ENCODE measurements around the gene THRAP3.

THRAP3 gene

DNA sequence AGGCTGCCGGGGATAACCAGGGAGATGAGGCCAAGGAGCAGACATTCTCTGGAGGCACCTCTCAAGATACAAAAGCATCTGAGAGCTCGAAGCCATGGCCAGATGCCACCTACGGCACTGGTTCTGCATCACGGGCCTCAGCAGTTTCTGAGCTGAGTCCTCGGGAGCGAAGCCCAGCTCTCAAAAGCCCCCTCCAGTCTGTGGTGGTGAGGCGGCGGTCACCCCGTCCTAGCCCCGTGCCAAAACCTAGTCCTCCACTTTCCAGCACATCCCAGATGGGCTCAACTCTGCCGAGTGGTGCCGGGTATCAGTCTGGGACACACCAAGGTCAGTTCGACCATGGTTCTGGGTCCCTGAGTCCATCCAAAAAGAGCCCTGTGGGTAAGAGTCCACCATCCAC lies 62.6 kb downstream of the THRAP3 start:
- Mint-ChIP-seq H3K27ac (peak overlapping the region; percentile 85), H3K36me3 (ENCODE audit: low read depth) (peaks cover 88% of the 10 kb centered on the region)

DNA sequence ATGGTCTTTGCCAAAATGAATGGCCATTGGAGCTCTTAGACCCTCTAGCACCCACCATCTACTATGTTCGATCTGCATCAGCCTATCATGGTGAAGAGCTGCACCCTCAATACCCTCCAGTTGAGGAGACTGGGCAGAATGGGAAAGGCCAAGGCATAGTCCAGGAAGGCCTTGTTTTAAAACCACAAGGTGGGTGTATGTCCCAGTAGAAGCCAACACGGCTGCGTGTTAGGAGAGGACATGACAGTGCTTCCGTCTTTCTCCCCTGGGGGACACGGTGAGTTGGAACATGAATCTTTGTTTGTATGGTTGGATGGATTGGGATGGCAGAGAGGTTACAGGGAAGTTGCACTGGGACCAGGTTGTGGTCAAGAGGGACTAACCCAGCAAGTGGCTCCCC lies 63.4 kb downstream of the THRAP3 start:
- Mint-ChIP-seq H3K36me3 (ENCODE audit: low read depth) (peaks cover 88% of the 10 kb centered on the region), H3K9me3 (no peaks in the 10 kb centered on the region), H3K4me3 (no peak overlapping the region), H3K4me1 (ENCODE audit: low read depth) (peaks cover 35% of the 10 kb centered on the region), H3K27me3 (no peaks in the 10 kb centered on the region), H3K27ac (peak overlapping the region; percentile 46)

More for the DNA sequence above, 62.6 kb downstream of the THRAP3 start:
- Mint-ChIP-seq H3K9me3 (no peaks in the 10 kb centered on the region), H3K4me1 (ENCODE audit: low read depth) (peaks cover 42% of the 10 kb centered on the region), H3K27me3 (no peaks in the 10 kb centered on the region), H3K4me3 (no peak overlapping the region)

DNA sequence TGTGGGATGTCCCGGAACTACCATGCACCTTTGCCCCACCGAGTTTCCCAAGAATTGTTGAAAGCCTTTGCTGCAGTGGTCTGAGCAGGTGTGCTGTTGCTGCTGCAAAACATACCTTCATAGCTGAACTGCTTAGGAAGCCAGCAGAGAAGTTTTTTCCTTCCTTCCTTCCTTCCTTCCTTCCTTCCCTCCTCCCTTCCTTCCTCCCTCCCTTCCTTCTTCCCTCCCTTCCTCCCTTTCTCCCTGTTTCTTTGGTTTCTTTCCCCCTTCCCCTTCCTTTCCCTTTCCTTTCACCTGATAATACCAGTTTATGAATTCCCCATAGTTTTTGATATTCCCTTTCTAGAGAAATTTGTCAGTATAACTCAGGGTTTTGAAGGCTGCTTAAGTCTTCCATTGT lies 71.1 kb downstream of the THRAP3 start:
- Mint-ChIP-seq H3K27ac (peak overlapping the region; percentile 37), H3K4me3 (no peak overlapping the region), H3K36me3 (ENCODE audit: low read depth) (peaks cover 79% of the 10 kb centered on the region)

DNA sequence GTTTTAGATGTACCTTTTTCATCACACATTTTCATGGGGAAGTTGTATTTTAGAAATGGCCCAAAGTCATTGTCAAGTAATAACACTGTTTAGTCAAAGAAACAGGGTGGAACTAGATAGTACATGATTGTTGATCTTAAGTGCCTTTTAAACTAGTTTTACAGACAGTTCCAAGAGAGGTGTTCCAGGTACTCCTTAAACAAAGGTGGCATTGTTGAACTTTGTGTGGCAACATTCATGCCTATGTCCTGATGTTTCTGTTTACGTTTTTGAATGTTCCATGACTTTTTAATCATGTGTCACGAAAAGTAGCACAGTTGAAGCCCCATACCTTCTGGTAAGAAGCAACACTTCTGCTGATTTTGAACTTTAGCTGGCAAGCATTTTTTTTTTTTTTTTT lies 72.8 kb downstream of the THRAP3 start:
- Mint-ChIP-seq H3K4me1 (ENCODE audit: low read depth) (peaks cover 30% of the 10 kb centered on the region), H3K36me3 (ENCODE audit: low read depth) (peaks cover 80% of the 10 kb centered on the region), H3K9me3 (no peaks in the 10 kb centered on the region), H3K27me3 (no peaks in the 10 kb centered on the region), H3K4me3 (no peak overlapping the region), H3K27ac (peak overlapping the region; percentile 36)

More for the DNA sequence above, 71.1 kb downstream of the THRAP3 start:
- peaks cover 15% of the 10 kb centered on the region for H3K4me1 Mint-ChIP-seq (ENCODE audit: low read depth)
- no peaks in the 10 kb centered on the region for H3K9me3 Mint-ChIP-seq
- H3K27me3 Mint-ChIP-seq, result no peaks in the 10 kb centered on the region

DNA sequence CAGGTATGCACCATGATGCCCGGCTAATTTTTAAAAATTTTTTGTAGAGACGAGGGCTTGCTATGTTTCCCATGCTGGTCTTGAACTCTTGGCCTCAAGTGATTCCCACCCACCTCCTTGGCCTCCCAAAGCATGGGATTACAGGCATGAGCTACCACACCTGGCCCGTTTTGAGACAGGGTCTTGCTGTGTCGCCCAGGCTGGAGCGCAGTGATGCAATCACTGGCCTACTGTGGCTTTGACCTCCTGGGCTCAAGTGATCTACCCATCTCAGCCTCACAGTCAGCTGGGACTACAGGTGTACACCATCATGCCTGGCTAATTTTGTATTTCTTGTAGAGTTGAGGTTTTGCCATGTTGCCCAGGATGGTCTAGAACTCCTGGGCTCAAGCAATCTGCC lies 74.4 kb downstream of the THRAP3 start:
- no peak overlapping the region for H3K4me3 Mint-ChIP-seq
- H3K36me3 Mint-ChIP-seq (ENCODE audit: low read depth), result peaks cover 84% of the 10 kb centered on the region
- H3K27ac Mint-ChIP-seq, result peak overlapping the region; percentile 70
- H3K27me3 Mint-ChIP-seq, result no peaks in the 10 kb centered on the region
- no peaks in the 10 kb centered on the region for H3K9me3 Mint-ChIP-seq
- H3K4me1 Mint-ChIP-seq (ENCODE audit: low read depth), result peaks cover 45% of the 10 kb centered on the region

DNA sequence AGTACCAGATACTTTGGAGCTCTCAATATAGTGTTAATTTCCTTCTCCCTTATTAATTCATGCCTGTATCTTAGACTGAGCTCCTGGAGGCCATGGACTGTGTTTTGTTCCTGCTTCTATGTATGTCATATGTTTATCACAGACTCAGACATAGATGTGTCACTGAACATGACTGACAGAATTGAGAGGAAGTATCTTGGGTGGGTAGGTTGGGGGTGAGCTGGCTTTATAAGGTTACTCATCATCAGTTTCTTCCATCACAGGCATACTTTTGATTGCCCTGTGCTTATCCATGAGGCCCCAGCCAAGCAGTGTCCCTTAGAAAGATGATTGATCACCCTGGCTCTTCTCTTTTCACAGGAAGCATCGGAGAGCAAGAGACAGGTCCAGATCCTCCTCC lies 76.3 kb downstream of the THRAP3 start:
- H3K4me3 Mint-ChIP-seq, result peak overlapping the region; percentile 24
- peaks cover 85% of the 10 kb centered on the region for H3K36me3 Mint-ChIP-seq (ENCODE audit: low read depth)
- H3K4me1 Mint-ChIP-seq (ENCODE audit: low read depth), result peaks cover 63% of the 10 kb centered on the region
- no peaks in the 10 kb centered on the region for H3K27me3 Mint-ChIP-seq
- H3K9me3 Mint-ChIP-seq, result no peaks in the 10 kb centered on the region
- peak overlapping the region; percentile 81 for H3K27ac Mint-ChIP-seq

DNA sequence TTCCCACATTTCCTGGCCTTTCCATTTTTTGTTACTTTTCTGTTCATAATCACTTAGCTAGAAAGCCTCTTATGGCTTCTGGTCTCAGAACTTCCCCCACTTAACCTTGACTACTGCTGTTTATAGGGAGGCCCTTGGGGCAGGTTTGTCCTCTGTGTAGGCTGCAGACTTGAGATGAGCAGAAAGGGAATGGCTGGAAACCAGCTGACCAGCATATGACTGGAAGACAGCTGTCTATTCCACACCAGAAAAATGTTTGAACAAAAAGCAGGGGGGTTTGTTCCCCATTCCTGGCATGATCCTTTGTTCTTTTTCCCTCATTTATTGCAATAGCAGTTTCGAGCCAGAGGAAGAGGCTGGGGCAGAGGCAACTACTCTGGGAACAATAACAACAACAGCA lies 77.0 kb downstream of the THRAP3 start:
- H3K4me3 Mint-ChIP-seq, result no peak overlapping the region
- H3K27me3 Mint-ChIP-seq, result no peaks in the 10 kb centered on the region
- H3K27ac Mint-ChIP-seq, result peak overlapping the region; percentile 81
- no peaks in the 10 kb centered on the region for H3K9me3 Mint-ChIP-seq
- peaks cover 81% of the 10 kb centered on the region for H3K36me3 Mint-ChIP-seq (ENCODE audit: low read depth)
- H3K4me1 Mint-ChIP-seq (ENCODE audit: low read depth), result peaks cover 68% of the 10 kb centered on the region

DNA sequence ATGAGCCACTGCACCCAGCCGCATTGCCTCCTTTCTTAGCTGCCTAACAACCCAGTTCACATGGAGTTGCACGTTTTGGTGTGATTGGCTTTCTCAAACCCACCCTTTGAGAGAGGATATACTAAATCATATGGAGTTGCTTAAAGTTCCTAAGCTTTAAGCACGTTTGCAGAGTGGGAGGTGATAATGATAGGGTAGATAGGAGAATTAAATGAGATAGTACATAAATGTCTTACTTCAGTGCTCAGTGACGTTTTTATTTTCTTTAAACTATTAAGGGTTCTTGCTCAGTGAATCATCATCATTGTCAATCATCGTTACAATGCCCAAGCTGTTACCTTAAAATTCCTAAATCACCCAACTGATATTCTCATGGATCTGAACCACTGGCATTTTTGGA lies 79.0 kb downstream of the THRAP3 start:
- Mint-ChIP-seq H3K27me3 (no peaks in the 10 kb centered on the region), H3K4me1 (ENCODE audit: low read depth) (peaks cover 80% of the 10 kb centered on the region), H3K4me3 (peak overlapping the region; percentile 11), H3K27ac (peak overlapping the region; percentile 81), H3K36me3 (ENCODE audit: low read depth) (peaks cover 67% of the 10 kb centered on the region), H3K9me3 (no peaks in the 10 kb centered on the region)

DNA sequence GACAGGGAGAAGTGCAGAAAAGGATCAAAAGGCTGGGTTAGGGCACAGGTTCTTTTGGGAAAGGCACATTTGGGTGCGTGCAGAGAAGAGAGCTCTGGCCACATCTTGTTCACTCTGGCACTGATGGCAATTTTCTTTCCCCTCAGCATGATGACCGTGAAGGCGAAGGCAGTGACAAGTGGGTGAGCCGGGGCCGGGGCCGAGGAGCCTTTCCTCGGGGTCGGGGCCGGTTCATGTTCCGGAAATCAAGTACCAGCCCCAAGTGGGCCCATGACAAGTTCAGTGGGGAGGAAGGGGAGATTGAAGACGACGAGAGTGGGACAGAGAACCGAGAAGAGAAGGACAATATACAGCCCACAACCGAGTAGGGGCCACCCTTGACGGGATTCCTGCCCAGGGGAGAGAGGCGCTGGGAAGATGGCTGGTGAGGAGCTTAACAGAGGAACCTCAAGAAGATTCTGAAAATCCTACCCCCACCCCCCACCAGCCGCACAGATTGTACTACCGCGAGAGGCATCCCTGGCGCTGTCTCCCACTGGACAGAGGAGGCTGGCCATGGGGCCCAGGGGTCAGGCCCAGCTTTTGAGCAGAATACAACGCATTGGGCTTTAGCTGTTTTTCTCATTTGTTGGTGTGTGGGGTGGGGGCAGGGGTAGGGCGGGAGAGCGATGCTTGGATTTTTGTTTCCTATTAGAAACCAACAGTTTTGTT lies 79.6 kb downstream of the THRAP3 start:
- Mint-ChIP-seq H3K27me3 (no peaks in the 10 kb centered on the region), H3K4me1 (ENCODE audit: low read depth) (peaks cover 78% of the 10 kb centered on the region), H3K36me3 (ENCODE audit: low read depth) (peaks cover 64% of the 10 kb centered on the region), H3K27ac (peak overlapping the region; percentile 81), H3K9me3 (no peaks in the 10 kb centered on the region), H3K4me3 (peak overlapping the region; percentile 11)

DNA sequence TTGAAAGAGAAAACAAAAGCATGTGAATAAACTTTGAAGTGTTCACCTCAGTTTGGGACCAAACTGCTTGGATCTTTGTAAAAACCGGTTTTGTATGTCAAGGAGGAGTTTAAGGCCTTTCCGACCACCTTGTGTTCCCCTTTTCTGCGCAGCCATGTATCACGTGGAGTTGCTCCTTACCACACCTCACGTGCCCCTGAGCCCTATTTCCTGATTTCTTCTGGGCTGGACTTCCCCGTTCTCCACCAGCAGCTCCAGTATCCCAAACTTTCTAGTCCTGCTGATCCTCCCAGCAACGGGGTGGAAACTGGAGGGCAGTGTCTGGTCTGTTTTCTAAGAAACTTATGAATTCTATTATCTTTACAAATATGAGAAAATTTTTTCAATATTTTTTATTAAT lies 80.3 kb downstream of the THRAP3 start:
- H3K27me3 Mint-ChIP-seq, result no peaks in the 10 kb centered on the region
- peak overlapping the region; percentile 68 for H3K27ac Mint-ChIP-seq
- H3K4me3 Mint-ChIP-seq, result peak overlapping the region; percentile 41
- peaks cover 66% of the 10 kb centered on the region for H3K36me3 Mint-ChIP-seq (ENCODE audit: low read depth)
- no peaks in the 10 kb centered on the region for H3K9me3 Mint-ChIP-seq
- H3K4me1 Mint-ChIP-seq (ENCODE audit: low read depth), result peaks cover 73% of the 10 kb centered on the region

DNA sequence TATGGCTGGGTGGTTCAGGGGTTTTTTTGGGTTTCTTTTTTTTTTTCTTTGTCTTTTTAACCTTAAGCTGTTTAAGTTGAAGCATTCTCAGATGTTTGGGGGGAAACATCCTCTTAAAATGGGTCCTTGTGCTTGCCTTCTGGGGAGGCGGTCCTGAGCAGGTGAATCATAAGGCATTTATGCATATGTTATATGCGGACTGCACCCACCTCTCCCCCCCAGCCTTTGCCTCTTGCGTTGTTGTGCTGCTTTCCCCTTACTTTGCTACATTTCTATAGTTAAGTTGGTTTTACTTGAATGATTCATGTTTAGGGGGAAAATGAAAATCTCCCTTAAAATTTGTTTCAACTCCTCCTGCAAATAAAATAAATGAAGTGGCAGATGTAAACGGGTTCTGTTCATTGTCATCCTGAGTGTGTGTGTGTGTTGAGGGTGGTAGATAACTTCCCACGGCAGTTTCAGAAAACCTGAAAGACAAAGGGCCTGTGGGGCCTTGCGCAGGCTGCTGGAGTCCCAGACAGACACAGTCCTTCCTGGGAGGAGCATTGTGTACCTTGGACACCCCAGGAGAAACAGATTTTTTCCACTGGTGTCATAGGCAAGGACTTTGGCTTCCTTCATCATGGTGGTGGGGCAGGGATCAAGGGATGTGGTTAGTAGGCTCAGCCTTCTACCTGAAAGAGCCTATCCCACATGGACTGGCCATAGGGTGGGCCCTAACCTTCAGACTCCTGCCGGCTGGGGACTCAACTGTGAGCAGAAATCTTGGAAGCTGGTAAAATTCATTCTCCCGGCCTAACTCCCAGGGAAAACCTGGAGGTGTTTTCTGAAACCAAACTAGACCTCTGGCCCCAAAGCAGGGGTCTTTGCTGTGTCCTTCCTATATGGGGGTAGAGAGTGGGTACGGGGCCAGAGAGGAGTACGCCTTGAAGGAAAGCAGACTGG lies 81.0 kb downstream of the THRAP3 start:
- no peaks in the 10 kb centered on the region for H3K27me3 Mint-ChIP-seq
- peaks cover 61% of the 10 kb centered on the region for H3K36me3 Mint-ChIP-seq (ENCODE audit: low read depth)
- H3K9me3 Mint-ChIP-seq, result no peaks in the 10 kb centered on the region
- peak overlapping the region; percentile 87 for H3K27ac Mint-ChIP-seq
- H3K4me1 Mint-ChIP-seq (ENCODE audit: low read depth), result peaks cover 66% of the 10 kb centered on the region
- peak overlapping the region; percentile 22 for H3K4me3 Mint-ChIP-seq

DNA sequence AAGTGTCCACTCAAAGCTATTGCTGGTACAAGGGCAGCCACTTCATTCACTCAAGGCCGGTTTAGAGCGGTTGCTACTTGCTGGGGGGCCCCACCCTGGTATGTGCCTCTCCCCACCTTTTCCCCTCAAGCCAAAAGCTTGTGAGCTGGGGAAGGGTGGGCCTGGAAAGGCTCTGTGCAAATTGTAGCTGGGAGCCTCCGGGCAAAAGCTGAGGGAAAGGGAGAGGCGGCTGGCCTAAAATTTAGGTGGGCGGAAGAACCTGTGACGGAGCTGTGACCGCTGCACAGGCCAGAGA lies 81.6 kb downstream of the THRAP3 start:
- H3K27ac Mint-ChIP-seq, result peak overlapping the region; percentile 87

DNA sequence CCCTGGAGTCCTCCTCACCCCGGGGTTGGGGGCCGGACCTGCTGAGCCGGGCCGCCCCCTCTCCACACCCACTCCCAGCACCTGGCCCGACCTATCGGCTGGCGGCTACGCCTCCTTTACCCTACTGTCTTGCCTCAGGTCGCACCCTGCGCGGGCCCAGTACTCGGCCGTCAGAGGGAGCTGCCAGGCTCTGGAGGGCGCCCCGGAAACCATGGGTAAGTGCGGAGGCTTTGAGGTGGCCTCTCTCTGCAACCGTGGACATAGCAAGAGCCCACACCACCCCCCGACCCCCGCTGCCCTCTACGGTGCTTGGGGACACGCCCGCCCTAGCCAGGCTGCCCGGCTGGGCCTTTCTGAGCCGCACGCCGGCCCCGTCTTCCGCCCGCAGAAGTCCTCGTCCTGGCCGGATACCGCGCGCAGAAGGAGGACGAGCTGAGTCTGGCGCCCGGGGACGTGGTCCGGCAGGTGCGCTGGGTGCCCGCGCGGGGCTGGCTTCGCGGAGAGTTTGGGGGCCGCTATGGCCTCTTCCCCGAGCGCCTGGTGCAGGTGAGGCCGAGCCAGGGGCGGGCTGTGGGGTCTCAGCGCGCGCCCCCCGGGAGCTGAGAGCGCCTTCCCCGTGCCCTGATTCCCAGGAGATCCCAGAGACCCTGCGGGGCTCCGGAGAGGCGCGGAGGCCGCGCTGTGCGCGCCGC lies 82.1 kb downstream of the THRAP3 start, which contains the start of gene SH3D21:
SH3D21 (plus strand) TSS at position 159 of the 692 bp plus-strand sequence; CDS start at position 212, 53 bp downstream.
- H3K27me3 Mint-ChIP-seq, result no peaks in the 10 kb centered on the region
- H3K36me3 Mint-ChIP-seq (ENCODE audit: low read depth), result peaks cover 50% of the 10 kb centered on the region
- H3K27ac Mint-ChIP-seq, result peak within 1 kb of the TSS; percentile 87
- peak within 1 kb of the TSS; percentile 85 for H3K4me3 Mint-ChIP-seq
- H3K4me1 Mint-ChIP-seq (ENCODE audit: low read depth), result peaks cover 55% of the 10 kb centered on the region
- no peaks in the 10 kb centered on the region for H3K9me3 Mint-ChIP-seq

More for the DNA sequence above, 81.6 kb downstream of the THRAP3 start:
- H3K4me3 Mint-ChIP-seq, result peak overlapping the region; percentile 22
- H3K4me1 Mint-ChIP-seq (ENCODE audit: low read depth), result peaks cover 60% of the 10 kb centered on the region
- no peaks in the 10 kb centered on the region for H3K9me3 Mint-ChIP-seq
- no peaks in the 10 kb centered on the region for H3K27me3 Mint-ChIP-seq
- peaks cover 55% of the 10 kb centered on the region for H3K36me3 Mint-ChIP-seq (ENCODE audit: low read depth)

DNA sequence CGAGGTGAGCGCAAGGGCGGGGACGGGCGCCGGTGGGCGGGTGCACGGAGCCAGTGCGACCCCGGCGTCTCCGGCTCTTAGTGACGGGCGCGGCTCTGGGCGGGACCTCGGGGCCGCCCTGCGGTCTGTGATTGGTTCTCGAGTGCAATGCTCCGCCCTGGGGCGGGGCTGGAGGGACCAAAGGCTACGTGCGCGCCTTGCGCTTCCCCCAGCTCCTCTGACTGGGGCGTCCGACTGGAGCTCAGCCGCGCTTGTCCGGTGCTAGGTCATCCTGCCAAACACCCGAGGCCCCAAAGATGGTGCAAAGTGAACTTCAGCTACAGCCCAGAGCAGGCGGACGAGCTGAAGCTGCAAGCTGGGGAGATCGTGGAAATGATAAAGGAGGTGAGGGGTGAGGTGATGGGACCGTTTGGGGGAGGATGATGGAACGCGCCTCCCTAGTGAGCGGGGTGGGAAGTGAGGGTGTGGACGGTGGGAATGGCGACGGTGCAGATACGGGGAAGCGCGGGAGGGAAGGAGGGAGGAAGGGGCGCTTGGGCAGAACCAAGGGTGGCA lies 82.7 kb downstream of the THRAP3 start:
- Mint-ChIP-seq H3K27me3 (no peaks in the 10 kb centered on the region), H3K9me3 (no peaks in the 10 kb centered on the region), H3K4me3 (peak overlapping the region; percentile 85), H3K27ac (peak overlapping the region; percentile 80), H3K4me1 (ENCODE audit: low read depth) (peaks cover 50% of the 10 kb centered on the region), H3K36me3 (ENCODE audit: low read depth) (peaks cover 43% of the 10 kb centered on the region)

All from stimulated activated naive CD8-positive, alpha-beta T cell treated with anti-CD3 and anti-CD28 coated beads, Interleukin-15, Interleukin-2, amounts not matched to agents 100 ng/mL and 50 ng/mL, for 24 hours (primary cell).